Measurements from ENCODE around the gene IGSF9. TPM values are rescaled to one million over a fixed set of nuclear protein-coding genes. Genes with fewer than 3 reads are reported as not detected.

IGSF9 gene
- total and polyA plus RNA-seq, 2 of the 13 experiments (the other 11 are each of a cell fraction or from before 2014, with no cell fraction given) = 0.03 TPM; not detected in 1

DNA sequence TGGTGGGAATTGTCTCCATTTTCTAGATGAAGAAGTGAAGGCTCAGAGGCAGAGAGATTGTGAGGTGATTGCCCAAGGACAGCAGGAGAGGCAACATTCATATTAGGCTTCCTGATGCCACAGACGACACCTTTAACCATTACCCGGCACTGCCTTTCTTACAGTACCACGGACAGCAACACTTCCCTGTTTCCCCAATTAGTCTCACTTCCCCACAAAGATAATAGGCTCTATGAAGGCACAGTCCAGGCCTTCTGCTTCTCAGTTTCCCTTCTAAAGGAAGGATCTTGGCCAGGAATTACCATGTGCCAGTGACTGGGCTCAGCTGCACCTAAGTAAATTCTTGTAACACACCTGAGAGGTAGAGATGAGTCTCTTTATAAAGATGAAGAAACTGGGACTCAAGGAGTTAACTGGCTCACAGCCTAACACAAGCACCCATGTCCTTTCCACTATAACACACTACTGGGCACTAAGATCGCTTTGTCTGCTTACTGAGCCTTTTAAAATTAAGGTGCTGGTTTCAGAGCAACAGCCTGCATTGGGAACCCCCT, 9.6 kb downstream of the IGSF9 start (continued):
- TF ChIP-seq ZNF383 (CRISPR knock-in tag; IDR thresholded peaks at IDR 0.05; ENCODE audit: borderline replicate concordance) = no peak
- TF ChIP-seq ZNF644 (CRISPR knock-in tag; IDR thresholded peaks at IDR 0.05; ENCODE audit: low read depth) = no peak
- TF ChIP-seq FOSL2 (CRISPR knock-in tag; IDR thresholded peaks at IDR 0.05) = no peak

DNA sequence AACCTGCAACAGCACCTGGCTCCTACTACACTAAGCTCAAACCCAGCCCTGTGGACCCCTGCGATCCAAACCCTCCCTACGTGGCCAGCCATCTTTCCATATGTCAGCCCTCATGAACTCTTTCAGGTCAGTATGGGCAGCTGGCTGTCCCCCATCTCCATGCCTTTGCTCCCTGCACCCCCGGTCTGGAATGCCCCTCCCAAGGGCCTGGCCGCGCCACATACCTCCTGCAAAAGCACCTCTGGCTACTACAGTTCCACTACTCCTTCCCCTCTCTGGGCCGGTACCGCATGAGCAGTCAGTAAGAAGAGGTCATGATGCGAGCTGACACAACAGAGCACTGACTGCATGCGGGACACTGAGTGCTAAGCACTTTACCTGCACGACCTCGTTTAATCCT, 10.1 kb downstream of the IGSF9 start:
- Histone ChIP-seq H3K79me2 (ENCODE audit: insufficient read depth, low read length) (no peaks in the 10 kb centered on the region), H2AFZ (ENCODE audit: low read length) (no peak overlapping the region), H3K36me3 (replicated peaks in 1 of 2; ENCODE audit: control insufficient read depth in 1 of 2, insufficient read depth in 2 of 2, low read length in 2 of 2) (no peaks in the 10 kb centered on the region), H3K4me3 (replicated peaks in 1 of 3; ENCODE audit: insufficient read depth in 1 of 3, low read depth in 2 of 3, low read length in 3 of 3) (no peak overlapping the region), H3K9ac (ENCODE audit: insufficient read depth, low read depth, low read length) (no peak overlapping the region), H3K27me3 (ENCODE audit: control insufficient read depth in 1 of 2, insufficient read depth in 2 of 2, low read length in 2 of 2) (peaks cover 7 to 45% of the 10 kb centered on the region in 2 experiments; a peak in 4 of 5 replicates), H3K9me3 (ENCODE audit: low read length) (no peaks in the 10 kb centered on the region), H3K27ac (ENCODE audit: extremely low read length, insufficient read depth, low read length) (no peak overlapping the region), H3K4me1 (ENCODE audit: insufficient read depth, low read length) (peaks cover 13% of the 10 kb centered on the region), H4K20me1 (ENCODE audit: insufficient read depth, low read length) (no peaks in the 10 kb centered on the region), H3K4me2 (ENCODE audit: low read depth, low read length) (no peak overlapping the region)
- WGBS (ENCODE audit: low lambda C conversion rate) = 27% methylated on average over 11 of the region's 11 CpGs
- in situ Hi-C loops (cut with HindIII; ENCODE audit: extremely low pct_ligation_motif_present, low pct_unique_long_range_greater_than_20kb) = loop anchor here (5.0 kb wide), 2 partner anchors 72 to 147 kb away; partner anchors contain the start of gene KCNJ9
- DNase-seq (ENCODE audit: low spot score) (no peak), FAIRE-seq (no peak), ATAC-seq (no peak)
- intact Hi-C loops (cut with micrococcal nuclease; ENCODE audit: unreplicated experiment) = loop anchor here (5.0 kb wide), 2 partner anchors 138 to 142 kb away; no protein-coding TSS in a partner anchor
- TF ChIP-seq GTF2F1 (IDR thresholded peaks at IDR 0.05; ENCODE audit: low read length) (no peak), ZBTB7B (CRISPR knock-in tag; IDR thresholded peaks at IDR 0.05) (no peak), NR0B2 (CRISPR knock-in tag; IDR thresholded peaks at IDR 0.05) (no peak), ZNF768 (CRISPR knock-in tag; IDR thresholded peaks at IDR 0.05) (no peak), ZFP41 (CRISPR knock-in tag; IDR thresholded peaks at IDR 0.05; ENCODE audit: borderline replicate concordance) (no peak), NR2F2 (IDR thresholded peaks at IDR 0.05; ENCODE audit: borderline replicate concordance, low read depth) (no peak), MXD1 (CRISPR knock-in tag; IDR thresholded peaks at IDR 0.05) (no peak), NBN (conservative IDR thresholded peaks at IDR 0.05) (no peak), THAP11 (CRISPR knock-in tag; IDR thresholded peaks at IDR 0.05) (no peak), ZKSCAN5 (CRISPR knock-in tag; IDR thresholded peaks at IDR 0.05) (no peak), ZNF44 (CRISPR knock-in tag; IDR thresholded peaks at IDR 0.05) (no peak), BCL6 (CRISPR knock-in tag; IDR thresholded peaks at IDR 0.05) (no peak)
- TF ChIP-seq, protein P1, sequence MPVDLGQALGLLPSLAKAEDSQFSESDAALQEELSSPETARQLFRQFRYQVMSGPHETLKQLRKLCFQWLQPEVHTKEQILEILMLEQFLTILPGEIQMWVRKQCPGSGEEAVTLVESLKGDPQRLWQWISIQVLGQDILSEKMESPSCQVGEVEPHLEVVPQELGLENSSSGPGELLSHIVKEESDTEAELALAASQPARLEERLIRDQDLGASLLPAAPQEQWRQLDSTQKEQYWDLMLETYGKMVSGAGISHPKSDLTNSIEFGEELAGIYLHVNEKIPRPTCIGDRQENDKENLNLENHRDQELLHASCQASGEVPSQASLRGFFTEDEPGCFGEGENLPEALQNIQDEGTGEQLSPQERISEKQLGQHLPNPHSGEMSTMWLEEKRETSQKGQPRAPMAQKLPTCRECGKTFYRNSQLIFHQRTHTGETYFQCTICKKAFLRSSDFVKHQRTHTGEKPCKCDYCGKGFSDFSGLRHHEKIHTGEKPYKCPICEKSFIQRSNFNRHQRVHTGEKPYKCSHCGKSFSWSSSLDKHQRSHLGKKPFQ (CRISPR knock-in tag; IDR thresholded peaks at IDR 0.05; ENCODE audit: insufficient replicate concordance) = no peak
- TF ChIP-seq, protein P2, sequence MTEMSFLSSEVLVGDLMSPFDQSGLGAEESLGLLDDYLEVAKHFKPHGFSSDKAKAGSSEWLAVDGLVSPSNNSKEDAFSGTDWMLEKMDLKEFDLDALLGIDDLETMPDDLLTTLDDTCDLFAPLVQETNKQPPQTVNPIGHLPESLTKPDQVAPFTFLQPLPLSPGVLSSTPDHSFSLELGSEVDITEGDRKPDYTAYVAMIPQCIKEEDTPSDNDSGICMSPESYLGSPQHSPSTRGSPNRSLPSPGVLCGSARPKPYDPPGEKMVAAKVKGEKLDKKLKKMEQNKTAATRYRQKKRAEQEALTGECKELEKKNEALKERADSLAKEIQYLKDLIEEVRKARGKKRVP (CRISPR knock-in tag; IDR thresholded peaks at IDR 0.05) = no peak
- ChIA-PET POLR2A (no interaction called here), CTCF (ENCODE audit: low intra/inter-chr PET ratio, low total read pairs) (interaction anchor here (1.5 to 2.4 kb wide), 3 partner anchors 72 to 143 kb away, joined by 5 to 57 read pairs (median 6); no protein-coding TSS in a partner anchor)
- BruUV-seq (replicated peaks) = no TSS peak
